HG02610 (cell line): ENCODE measurements around the gene ADCY7.

Experiments
- ATAC-seq: cut with Tn5 transposase; IDR thresholded peaks from one replicate; pipeline ENCODE4 v1.9.1; 2021; ENCODE audit warnings: mild to moderate bottlenecking, moderate library complexity; ENCODE audit not compliant: unreplicated experiment

ADCY7 gene

DNA sequence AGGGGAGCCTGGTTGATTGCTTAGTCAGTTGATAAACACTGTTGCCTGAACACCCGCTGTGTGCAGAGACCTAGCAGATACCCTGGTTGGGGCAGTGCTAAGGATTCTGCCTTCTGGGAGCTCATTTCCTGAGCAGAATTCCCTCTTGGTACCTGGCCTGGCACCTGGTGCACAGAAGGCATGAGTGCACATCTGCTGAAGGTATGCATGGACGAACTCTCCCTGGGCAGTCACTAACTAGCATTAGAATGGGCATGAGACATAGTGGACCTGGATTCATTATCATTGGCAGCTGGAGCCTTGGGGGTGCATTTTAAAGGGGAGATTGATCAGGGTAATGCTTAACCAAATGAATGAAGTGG is 13.1 kb downstream of the ADCY7 start:
- no peak for ATAC-seq

DNA sequence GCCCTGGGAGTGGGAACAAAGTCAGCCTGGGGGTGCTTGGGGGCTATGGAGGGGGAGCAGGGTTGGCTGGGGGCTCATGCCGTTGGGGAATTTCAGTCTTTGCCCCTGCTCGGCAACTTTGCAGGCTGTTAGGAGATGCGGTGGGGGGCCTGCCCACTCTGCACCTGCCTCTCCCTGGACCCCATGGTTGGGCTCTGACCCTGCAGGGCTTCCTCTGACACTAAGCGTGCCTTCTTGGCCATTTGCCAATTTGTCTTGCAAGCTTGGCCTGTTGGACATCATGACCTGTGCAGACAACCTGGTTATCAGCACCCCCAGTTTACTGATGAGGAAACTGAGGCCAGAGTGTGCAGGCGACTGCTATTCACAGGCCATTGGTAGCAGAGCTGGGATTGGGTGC is 14.6 kb downstream of the ADCY7 start:
- ATAC-seq, result no peak

DNA sequence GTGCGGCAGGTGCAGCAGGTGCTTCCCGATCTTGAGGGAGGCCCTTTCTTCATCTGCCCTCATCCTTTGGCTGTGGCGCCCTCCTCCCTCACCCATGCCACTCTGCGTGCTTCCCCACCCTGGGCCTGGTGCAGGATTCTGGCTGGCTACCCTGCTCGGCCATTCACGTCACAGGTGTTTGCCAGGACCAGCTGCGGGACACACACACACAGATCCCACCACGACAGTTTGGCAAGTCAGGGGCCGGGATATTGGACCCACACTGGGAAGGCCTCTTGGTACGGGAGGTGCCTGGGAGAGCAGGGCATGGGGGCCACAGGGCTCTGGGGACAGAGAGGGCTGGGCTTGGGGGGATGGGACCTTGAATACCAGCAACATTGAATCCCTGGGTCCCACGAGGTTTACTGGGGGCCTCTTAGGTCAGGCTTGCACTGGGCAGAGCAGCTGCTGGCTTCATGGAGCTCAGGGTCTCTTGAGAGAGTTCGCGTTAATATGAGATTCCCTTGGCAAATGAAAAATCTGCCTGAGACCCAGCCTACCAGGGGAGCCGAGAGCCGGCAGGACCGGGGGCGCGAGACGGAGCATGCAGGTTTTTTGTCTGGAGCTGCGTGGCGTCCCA is 15.1 kb downstream of the ADCY7 start:
- ATAC-seq, result no peak

DNA sequence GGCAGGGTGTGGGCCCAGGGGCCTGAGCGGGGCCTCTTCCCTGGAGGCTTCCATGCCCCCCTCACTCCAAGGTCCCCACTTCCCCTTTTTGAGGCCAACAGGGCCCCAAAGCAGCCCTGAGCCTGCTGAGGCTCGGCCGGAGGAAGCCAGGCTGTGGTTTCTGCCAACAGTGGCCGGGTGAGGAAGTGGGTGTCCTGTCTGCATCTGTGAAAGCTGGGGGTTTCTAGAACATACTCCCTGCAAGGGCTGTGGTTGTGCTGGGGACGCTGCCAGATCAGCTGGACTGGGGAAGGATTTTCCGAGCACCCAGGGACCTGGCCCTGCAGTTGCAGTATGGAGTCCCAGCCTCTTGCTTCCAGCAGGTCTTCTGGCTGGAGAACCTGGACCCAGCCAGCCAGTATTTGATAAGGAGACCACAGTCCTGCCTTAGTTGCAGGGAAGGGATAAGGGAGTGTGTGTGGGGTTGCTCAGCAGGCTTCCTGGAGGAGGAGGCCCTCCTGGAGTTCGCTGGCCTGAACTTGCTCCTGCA is 15.7 kb downstream of the ADCY7 start:
- ATAC-seq, result peak; percentile 88

DNA sequence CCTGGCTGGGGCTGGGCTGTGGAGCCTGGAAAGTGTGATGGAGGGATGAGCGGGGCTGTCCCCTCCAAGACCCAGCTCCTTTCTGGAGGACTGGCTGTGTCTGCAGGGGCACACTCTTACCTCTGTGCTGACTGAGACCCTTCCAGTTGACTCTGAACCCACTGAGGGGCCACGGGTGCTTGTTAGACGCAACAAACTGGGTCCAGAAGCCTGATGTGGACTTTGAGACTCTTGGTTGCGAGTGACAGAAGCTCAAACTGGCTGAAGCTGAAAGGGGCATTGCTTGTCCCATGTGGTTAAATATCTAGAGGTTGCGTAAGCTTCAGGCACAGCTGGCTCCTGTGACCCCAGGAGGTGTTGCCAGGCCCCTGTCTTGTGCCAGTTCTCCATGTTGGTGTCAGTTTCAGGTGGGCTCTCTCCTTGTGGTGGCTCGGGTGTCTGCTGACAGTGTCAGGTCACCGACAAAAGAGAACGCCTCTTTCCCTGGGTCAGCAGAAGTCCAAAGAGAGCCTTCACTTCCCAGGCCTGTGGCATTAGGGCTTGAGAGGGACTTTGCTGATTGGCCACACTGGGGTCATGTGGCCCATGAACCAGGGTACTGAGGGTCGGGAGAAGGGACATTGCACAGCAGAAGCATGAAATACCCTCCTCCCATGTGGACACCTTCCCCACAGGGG is 16.7 kb downstream of the ADCY7 start:
- no peak for ATAC-seq

DNA sequence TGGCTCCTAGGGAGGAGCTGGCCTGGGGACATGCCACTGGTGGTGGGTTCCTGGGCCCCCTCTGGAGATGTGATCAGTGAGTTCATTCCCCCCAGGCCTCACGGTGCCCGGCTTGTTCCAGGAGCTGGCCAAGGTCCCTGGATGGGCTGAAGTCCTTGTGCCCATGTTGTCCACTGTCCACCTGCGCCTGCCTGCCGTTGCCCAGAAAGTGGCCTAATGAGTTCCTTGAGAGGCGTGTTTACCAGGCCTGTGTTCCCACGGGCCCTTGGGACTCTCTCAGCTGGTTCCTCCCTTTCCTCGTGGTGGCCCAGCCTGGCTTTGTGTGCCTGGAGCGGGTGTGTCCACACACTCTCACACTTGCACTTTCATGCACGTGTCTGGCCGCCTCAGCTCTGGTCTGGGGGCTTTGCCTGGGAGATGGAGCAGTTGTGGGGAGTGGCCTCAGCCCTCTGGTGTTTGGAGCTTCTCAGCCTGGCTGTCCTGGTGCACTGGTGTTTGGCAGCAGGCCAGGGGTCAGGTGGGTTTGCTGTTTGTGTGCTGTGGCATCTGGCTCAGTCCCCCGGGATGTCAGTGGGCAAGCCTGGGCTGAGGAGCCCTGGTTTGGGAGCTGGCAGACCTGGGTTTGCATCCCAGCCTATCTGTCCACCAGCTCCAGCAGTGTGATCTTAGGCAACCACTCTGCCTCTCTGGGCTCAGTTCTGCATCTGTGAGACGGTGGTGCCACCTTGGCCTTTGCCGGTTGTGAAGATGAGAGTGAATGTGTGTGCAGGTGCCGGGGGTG is 18.0 kb downstream of the ADCY7 start:
- ATAC-seq, result no peak

DNA sequence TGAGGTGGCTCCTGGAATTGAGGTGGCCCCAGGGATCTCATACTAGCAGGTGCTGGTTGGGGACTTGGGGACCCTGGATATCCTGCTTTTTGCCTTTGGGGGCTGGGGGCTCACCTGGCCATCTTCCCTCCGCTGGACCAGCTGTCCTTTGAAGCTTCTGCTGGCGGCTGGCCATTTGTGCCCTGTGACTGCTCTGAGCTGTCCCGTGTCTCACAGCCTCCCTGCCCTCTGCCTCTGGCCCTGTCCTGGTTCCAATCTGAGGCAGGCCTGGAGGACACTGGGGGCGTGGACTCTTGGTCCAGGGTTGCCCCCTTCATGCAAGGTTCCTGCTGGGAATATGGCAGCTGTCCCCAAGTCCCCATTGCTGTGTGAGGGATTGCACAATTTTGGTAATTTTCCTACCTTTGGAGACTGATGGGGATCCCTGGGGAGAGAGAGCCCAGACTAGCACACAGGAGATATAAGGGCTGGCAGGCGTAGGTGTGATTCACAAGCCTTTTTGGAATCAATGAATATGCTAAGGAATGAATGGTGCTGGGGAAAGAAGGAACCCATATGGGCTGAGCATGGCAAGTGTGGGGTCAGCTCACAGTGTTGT is 19.2 kb downstream of the ADCY7 start:
- ATAC-seq, result no peak

DNA sequence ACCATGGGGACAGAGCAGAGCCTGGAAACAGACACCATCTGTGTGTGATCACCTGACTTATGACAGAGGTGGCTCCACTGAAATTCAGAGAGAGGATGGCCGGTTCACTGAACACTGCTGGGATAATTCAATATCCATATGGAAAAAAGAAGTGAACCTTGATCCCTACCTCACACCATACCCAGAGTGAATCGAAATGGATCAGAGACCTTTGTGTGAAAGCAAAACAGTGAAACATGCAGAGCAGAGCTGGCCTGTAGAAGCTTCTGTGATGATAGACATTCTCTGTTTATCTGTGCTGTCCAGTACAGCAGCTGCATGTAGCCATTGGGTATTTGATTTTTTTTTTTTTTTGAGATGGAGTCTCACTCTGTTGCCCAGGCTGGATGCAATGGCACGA is 20.3 kb downstream of the ADCY7 start:
- ATAC-seq, result no peak

DNA sequence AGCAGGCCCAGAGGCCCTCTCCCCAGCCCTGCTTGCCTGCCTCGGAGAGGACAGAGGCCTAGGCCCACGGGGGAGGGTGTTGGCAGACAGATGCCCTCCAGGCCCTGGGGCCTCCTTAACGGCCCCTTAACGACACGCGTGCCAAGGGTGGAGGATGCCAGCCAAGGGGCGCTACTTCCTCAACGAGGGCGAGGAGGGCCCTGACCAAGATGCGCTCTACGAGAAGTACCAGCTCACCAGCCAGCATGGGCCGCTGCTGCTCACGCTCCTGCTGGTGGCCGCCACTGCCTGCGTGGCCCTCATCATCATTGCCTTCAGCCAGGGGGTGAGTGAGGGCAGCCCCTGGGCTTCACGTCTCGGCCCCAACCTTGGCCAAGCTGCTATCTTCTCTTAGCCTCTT is 21.7 kb downstream of the ADCY7 start:
- ATAC-seq, result no peak

DNA sequence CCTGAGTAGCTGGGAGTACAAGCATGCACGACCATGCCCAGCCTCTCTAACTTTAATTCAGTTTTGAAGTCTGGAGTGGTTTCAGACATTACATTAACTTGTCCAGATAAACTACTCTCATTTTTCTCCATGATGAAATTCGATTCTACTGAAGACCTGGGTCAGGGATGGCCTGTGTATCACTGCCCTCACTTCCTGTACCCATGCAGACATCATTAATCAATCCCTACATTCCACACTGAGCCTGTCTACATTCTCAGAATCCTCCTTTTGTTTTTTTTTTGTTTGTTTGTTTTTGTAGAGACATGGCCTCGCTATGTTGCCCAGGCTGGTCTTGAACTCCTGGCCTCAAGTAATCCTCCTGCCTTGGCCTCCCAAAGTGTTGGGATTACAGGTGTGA is 22.6 kb downstream of the ADCY7 start:
- ATAC-seq, result no peak

DNA sequence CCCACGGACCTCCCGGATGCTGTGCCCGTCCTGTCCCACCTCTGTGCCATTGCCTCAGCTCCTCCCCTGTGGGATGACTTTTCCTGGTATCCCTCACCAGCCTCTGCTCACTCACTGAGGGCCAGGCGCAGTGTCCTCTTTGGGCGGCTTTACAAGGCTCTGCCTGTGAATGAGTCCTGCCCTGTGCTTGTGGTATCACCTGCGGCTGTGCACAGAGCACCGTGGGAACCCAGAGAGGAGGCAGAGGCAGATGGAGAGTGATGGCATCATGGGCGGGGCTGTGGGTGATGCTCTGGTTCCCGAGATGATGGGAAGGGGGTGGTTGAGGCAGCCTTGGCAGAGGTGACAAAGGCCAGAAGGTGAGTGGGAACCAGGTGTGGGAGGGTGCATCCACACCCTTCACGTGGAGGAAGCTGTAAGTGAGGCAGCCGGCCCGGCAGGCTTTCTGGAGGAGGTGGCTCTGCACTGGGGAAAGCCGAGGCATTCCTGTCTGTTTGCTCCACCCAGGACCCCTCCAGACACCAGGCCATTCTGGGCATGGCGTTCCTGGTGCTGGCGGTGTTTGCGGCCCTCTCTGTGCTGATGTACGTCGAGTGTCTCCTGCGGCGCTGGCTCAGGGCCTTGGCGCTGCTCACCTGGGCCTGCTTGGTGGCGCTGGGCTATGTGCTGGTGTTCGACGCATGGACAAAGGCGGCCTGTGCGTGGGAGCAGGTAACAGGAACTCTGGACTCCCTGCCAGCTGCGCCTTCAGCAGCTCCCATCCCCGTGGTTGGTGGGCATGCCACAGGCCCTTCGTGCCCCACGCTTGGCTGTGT is 23.8 kb downstream of the ADCY7 start:
- no peak for ATAC-seq

DNA sequence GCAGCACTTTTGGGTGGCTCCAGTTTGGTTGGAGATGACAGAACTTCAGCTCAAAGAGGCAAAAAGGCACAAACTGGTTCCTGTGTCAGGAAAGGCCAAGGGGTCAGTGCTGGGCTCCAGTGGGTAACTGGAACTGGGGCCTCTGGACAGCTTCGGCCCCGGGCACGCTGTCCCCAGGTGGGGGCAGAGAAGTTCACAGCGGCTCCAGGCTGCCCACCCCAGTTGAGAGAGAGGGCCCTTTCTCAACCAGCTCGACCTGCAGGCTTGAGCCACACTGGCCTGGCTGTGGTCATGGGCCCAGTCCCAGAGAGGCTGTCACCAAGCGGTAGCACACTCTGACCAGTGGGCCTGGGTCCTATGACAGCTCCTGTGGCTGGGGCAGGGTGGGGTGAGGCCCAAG is 24.5 kb downstream of the ADCY7 start:
- ATAC-seq, result no peak

DNA sequence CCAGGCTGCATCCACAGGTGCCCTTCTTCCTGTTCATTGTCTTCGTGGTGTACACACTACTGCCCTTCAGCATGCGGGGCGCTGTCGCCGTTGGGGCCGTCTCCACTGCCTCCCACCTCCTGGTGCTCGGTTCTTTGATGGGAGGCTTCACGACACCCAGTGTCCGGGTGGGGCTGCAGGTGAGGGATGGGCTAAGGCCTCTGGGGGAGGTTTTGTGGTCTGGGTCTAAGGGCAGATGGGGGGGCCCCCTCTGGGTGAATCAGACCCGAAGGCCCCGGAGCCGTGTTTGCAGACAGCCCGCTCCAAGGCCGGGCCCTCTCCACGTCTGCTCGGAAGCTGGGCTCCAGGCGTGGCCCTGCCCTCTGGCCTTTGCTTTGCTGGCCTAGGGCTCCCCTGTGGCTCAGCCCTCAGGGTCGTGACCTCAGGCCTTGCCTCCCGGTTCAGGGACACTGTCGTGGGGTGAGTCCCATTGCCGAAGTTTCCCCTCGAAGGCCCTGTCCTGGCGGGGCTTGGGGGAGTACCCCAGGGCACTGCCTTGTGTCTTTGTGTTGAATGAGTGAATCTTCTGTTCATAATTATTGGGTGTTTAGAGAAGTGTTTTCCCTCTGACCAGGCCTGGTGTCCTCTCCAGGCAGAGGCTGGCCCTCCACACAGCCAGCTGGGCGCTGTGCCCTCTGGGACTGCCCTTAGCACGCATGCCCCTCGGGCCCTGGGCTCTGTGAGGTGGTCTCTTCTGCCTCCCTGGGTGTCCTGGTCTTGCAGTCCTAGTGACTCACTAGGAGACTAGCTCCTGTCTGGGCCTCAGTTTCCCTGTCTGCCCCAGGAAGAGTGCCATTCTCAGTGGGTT is 25.6 kb downstream of the ADCY7 start:
- no peak for ATAC-seq

DNA sequence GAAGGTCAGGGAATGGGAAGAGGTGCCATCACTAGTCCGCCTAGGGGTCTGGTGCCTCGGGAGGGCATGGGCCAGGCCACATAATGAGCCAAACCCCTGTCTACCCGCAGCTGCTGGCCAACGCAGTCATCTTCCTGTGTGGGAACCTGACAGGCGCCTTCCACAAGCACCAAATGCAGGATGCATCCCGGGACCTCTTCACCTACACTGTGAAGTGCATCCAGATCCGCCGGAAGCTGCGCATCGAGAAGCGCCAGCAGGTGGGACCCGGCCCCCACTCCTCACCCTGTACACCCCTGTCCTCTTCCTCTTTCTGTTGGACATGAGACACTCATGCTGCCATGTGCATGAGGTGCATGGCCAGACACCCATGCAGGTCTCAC is 26.2 kb downstream of the ADCY7 start:
- ATAC-seq, result no peak

DNA sequence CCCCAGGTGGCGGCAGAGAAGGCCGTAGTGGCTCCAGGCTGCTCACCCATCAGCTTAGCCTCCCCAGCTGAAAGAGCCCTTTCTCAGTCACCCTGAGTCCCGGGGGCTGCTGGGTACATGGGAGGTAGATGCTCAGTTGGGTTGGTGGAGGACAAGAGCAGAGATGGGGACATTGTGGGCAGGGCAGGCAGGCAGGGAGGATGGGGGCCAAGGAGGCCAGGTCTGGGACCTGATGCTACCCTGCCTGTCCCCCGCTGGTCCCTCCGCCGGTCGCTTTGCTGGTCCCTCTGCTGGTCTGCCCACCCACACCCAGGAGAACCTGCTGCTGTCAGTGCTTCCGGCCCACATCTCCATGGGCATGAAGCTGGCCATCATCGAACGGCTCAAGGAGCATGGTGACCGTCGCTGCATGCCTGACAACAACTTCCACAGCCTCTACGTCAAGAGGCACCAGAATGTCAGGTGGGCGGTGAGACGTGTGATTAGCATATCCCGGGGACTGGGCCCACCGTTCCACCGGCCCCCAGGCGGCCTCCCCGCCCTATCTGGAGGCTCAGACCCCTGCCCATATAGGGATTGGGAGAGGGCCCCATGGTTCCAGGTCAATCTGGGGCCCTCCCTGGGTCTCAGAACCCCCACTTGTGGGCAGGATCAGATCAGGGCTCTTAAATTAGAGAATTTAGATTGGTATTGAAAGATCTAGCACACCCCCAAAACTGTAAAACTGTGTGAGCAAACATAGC is 26.9 kb downstream of the ADCY7 start:
- no peak for ATAC-seq

DNA sequence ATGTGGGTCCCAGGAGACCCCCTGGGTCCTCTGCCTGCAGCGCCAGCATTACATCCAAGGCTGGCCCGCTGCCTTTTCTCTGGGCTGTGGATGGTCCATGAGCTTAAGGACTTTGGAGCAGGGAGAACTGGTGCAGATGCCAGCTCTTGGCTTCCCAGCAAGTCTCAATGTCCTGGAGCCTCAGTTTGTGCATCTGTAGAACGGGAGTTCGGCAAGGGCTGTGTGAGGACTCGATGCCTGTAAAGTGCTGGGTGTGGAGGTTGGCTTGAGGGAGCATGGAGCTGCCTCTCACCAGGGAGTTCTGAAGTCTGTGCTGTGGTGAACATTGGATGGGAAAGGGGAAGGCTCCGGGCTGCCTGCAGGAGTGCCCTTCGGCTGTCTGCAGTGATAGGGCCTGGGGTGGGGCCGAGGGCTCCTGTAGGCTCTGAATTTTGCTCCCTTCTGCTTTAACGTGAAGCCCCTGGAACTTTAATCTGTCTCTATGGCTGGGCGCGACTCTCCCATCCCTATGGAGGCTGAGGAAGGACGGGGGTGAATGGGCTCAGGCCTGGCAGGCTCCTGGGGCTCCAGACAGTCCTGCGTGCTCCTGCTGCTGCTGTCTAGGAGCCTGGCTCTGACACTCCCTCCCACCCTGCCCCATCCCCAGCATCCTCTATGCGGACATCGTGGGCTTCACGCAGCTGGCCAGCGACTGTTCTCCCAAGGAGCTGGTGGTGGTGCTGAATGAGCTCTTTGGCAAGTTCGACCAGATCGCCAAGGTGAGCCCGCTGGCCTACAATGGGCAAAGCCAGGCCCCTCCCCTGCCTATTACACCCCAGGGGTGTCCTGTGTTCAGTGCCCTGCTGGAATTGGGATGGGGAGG is 27.9 kb downstream of the ADCY7 start:
- no peak for ATAC-seq

DNA sequence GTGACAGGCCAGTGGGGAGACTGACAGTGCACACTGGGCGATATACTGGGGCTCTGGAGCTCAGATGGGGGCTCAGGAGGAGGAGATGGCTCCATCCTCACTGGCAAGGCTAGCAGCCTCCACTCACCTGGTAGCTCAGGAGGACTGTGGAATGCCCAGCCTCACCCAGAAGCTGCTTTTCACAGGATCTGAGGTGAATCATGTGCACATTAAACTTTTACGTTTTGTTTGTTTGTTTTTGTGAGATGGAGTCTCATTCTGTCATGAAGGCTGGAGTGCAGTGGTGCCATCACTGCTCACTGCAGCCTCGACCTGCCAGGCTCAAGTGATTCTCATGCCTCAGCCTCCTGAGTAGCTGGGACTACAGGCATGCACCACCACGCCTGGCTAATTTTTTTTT is 28.6 kb downstream of the ADCY7 start:
- ATAC-seq, result no peak

DNA sequence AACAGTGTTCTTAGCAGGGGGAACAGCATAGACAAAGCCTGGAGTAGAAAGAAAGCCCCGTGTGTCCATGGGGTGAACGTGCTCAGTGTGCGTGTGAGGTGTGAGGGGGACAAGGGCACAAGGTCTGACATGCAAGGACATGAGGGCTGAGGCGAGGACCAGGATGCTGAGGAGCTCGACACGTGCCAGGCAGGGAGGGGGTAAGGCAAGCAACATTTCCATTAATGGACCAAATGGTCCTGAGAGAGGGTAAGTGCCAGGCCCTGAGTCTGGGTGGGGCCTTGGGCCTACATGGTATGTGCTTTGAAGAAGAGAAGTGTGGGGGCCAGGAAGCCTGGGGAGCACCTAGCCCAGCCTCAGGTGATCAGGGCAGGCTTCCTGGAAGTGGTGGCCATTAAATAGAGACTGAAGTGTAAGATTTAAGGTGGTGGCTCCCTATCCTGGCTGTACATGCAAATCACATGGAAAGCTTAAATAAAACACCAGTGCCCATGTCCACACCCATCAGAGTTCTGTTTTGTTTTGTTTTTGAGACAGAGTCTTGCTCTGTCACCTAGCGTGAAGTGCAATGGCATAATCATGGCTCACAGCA is 29.3 kb downstream of the ADCY7 start:
- no peak for ATAC-seq
